22Rv1 (cell line): ENCODE data around the gene ICA1.

ENCODE experiments used
- ZFX ChIP-seq: fragments of 450-650 bp; IDR thresholded peaks from 2 replicates; pipeline ENCODE4 v1.6.1; 2017; ENCODE audit warnings: antibody characterized with exemption, borderline replicate concordance
- TF ChIP-seq, protein P1 (sequence below): fragments of 450-650 bp; IDR thresholded peaks from 2 replicates; pipeline ENCODE4 v1.5.1; 2017; ENCODE audit warnings: mild to moderate bottlenecking

DNA sequence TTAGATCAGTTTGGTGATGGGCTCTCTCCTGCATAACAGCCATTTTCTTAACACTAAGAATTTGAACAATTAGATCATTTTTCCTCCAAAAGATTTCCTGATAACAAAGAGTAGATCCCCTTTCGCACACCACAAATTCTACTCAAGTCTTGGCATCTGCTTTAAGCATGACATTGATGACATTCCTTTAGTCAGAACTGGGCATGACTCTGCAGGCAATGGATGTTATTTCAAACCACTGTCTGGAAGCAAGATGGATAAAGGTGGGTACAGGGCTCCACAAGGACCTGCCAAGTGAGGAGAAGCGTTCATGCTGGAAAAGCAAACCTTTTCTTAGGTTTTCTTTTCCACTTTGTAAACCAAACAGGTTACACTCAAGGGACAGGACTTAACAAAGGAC, 169.8 kb downstream of the ICA1 start:
- TF ChIP-seq, protein P1, sequence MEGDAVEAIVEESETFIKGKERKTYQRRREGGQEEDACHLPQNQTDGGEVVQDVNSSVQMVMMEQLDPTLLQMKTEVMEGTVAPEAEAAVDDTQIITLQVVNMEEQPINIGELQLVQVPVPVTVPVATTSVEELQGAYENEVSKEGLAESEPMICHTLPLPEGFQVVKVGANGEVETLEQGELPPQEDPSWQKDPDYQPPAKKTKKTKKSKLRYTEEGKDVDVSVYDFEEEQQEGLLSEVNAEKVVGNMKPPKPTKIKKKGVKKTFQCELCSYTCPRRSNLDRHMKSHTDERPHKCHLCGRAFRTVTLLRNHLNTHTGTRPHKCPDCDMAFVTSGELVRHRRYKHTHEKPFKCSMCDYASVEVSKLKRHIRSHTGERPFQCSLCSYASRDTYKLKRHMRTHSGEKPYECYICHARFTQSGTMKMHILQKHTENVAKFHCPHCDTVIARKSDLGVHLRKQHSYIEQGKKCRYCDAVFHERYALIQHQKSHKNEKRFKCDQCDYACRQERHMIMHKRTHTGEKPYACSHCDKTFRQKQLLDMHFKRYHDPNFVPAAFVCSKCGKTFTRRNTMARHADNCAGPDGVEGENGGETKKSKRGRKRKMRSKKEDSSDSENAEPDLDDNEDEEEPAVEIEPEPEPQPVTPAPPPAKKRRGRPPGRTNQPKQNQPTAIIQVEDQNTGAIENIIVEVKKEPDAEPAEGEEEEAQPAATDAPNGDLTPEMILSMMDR = no peak
- no peak for TF ChIP-seq ZFX
